Measurements from ENCODE around the gene CLTCL1.

The CLTCL1 gene

DNA sequence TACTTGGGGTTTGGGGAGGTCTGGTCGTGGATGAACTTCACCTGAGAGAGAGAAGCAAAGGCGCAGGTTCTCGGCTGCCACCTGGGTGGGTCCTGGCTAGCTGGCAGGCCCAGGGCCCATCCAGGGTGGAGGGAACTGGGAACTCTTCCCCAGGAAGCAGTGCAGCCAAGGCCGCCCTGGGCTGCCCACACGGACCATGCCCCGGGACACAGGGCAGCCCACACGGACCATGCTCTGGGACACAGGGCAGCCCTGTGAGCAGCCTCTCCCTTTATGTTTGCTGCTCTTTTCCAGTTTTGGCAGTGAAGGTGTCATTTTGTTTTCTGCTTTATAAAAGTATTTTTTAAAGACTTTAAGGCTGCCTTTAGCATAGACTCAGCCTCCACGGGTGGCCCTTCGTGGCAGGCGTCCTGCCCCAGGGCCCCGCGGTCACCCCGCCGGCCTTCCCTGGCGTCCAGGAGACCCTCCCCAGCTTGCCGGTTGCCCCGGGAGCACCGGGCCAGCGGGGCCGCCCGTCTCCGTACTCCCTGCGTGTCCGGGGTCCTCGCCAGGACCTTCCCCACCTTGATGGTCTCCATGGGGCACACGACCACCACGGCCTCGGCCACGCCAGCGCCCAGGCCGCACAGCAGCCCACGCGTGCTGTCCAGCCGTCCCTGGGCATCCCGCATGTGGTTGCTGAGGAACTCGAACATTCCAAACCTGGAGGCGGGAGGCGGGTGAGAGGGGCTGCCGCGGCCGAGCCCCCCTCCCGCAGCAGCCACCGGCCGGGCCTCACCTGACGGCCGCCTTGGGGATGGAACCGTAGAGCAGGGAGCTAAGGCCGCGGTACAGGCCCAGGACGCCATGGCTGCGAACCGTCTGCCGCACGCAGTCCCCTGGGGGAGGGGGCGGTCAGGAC is 114.1 kb downstream of the CLTCL1 start:
- H3K27ac ChIP-seq (ENCODE audit: low read depth, low read length) = peak overlapping the region; percentile 62

GRCh38 chr22:19176732-19177131 is 114.8 kb downstream of the CLTCL1 start:
- Histone ChIP-seq H3K4me1 (ENCODE audit: insufficient read depth, low read length) (peaks cover 35% of the 10 kb centered on the region), H3K9ac (ENCODE audit: low read length) (no peak overlapping the region), H3K27me3 (ENCODE audit: control insufficient read depth in 1 of 2, insufficient read depth in 2 of 2, low read length in 2 of 2) (no peaks in the 10 kb centered on the region), H3K36me3 (ENCODE audit: insufficient read depth, low read length) (no peaks in the 10 kb centered on the region), H3K4me3 (ENCODE audit: low read depth in 1 of 2, low read length in 2 of 2) (no peak overlapping the region), H3K9me3 (ENCODE audit: low read length) (no peaks in the 10 kb centered on the region), H3K27ac (ENCODE audit: low read depth, low read length) (no peak overlapping the region)

More for the DNA sequence above, 114.1 kb downstream of the CLTCL1 start:
- Histone ChIP-seq H3K9me3 (ENCODE audit: low read length) (no peaks in the 10 kb centered on the region), H3K4me1 (ENCODE audit: insufficient read depth, low read length) (peaks cover 31% of the 10 kb centered on the region), H3K36me3 (ENCODE audit: insufficient read depth, low read length) (no peaks in the 10 kb centered on the region), H3K4me3 (ENCODE audit: low read depth in 1 of 2, low read length in 2 of 2) (peak overlapping the region; percentile 60 to 66), H3K27me3 (ENCODE audit: control insufficient read depth in 1 of 2, insufficient read depth in 2 of 2, low read length in 2 of 2) (no peaks in the 10 kb centered on the region), H3K9ac (ENCODE audit: low read length) (no peak overlapping the region)

DNA sequence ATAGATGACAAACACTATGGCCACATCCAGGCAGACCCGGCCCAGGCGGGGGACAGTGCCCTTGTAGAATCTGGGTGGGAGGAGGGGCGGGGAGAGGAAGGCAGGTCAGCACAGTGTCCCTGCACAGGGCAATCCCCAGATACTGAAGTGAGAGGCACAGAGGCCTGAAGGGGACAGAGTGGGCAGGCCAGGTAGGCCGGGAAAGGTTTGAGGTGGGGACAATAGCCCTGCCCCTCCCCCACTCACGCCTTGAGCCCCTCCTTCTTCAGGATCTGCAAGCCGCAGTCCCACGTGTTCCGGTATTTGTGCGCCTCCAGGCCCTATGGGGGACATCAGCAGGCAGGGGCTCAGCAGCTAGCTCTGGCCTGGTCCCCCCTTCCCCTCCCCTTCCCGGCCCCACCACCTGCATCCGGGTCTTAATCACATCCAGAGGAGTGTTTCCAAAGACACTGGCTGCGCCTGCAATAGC is 115.3 kb downstream of the CLTCL1 start:
- Histone ChIP-seq H3K9ac (ENCODE audit: low read length) (no peak overlapping the region), H3K4me3 (ENCODE audit: low read depth in 1 of 2, low read length in 2 of 2) (no peak overlapping the region), H3K27me3 (ENCODE audit: control insufficient read depth in 1 of 2, insufficient read depth in 2 of 2, low read length in 2 of 2) (no peaks in the 10 kb centered on the region), H3K36me3 (ENCODE audit: insufficient read depth, low read length) (no peaks in the 10 kb centered on the region), H3K9me3 (ENCODE audit: low read length) (no peaks in the 10 kb centered on the region), H3K4me1 (ENCODE audit: insufficient read depth, low read length) (peaks cover 35% of the 10 kb centered on the region), H3K27ac (ENCODE audit: low read depth, low read length) (no peak overlapping the region)

DNA sequence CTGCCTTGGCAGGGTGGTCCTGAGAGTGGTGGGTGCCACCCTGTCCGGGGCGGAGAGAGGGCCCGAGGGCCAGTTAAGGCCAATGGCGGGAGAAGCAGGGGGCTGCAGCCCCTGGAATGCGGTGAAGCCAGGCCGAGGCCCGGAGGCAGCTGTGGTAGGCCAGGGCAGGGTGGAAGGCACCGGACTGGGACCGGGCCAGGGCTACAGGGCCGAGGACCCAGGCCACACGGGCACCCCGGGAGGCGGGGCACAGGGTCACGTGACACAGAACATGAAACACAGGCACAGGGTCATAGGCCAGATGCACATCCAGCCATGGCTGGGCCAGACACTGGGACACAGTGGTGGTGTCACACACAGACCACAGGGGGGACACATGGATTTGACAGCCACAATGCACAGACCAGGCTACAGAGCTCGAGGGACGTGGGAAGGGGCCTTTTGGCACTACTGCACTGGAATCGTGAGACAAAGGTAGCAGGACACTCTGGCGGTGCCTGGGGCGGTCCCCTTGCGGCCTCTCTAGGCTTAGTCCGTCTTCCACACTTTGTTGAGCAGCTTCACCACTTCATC is 115.8 kb downstream of the CLTCL1 start:
- peaks cover 38% of the 10 kb centered on the region for H3K4me1 ChIP-seq (ENCODE audit: insufficient read depth, low read length)
- no peak overlapping the region for H3K9ac ChIP-seq (ENCODE audit: low read length)

DNA sequence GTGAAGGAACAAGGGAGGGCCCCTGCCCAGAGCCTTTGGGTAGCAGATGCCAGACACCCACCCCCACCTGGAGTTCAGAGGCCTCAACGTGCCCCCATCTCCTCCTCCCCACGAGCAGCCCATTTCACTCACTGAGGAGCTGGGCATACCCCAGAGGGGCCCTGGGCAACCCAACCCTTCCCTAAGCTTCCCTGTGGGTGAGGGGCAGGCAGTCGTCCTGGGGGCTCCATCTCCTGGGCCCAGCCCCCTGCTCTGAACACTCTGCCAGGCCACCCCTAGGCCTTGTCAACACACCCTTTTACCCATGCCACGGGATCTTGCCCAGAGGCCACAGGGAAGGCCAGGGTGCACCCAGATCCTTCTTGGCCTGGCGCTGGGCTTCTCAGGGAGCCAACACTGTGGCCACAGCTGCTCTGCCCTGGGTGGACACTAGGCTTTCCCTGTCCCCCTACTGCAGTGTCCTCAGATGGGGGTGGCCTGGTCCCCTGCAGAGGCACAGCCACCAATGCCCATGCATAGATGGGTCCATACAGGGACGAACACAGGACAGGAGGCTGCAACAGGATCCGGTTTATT is 116.4 kb downstream of the CLTCL1 start:
- no peaks in the 10 kb centered on the region for H3K9me3 ChIP-seq (ENCODE audit: low read length)
- no peaks in the 10 kb centered on the region for H3K27me3 ChIP-seq (ENCODE audit: control insufficient read depth in 1 of 2, insufficient read depth in 2 of 2, low read length in 2 of 2)
- no peak overlapping the region for H3K9ac ChIP-seq (ENCODE audit: low read length)
- no peak overlapping the region for H3K27ac ChIP-seq (ENCODE audit: low read depth, low read length)
- peaks cover 43% of the 10 kb centered on the region for H3K4me1 ChIP-seq (ENCODE audit: insufficient read depth, low read length)
- no peaks in the 10 kb centered on the region for H3K36me3 ChIP-seq (ENCODE audit: insufficient read depth, low read length)
- no peak overlapping the region for H3K4me3 ChIP-seq (ENCODE audit: low read depth in 1 of 2, low read length in 2 of 2)

More for the DNA sequence above, 115.8 kb downstream of the CLTCL1 start:
- Histone ChIP-seq H3K9me3 (ENCODE audit: low read length) (no peaks in the 10 kb centered on the region), H3K36me3 (ENCODE audit: insufficient read depth, low read length) (no peaks in the 10 kb centered on the region), H3K27me3 (ENCODE audit: control insufficient read depth in 1 of 2, insufficient read depth in 2 of 2, low read length in 2 of 2) (no peaks in the 10 kb centered on the region), H3K27ac (ENCODE audit: low read depth, low read length) (no peak overlapping the region), H3K4me3 (ENCODE audit: low read depth in 1 of 2, low read length in 2 of 2) (no peak overlapping the region)

DNA sequence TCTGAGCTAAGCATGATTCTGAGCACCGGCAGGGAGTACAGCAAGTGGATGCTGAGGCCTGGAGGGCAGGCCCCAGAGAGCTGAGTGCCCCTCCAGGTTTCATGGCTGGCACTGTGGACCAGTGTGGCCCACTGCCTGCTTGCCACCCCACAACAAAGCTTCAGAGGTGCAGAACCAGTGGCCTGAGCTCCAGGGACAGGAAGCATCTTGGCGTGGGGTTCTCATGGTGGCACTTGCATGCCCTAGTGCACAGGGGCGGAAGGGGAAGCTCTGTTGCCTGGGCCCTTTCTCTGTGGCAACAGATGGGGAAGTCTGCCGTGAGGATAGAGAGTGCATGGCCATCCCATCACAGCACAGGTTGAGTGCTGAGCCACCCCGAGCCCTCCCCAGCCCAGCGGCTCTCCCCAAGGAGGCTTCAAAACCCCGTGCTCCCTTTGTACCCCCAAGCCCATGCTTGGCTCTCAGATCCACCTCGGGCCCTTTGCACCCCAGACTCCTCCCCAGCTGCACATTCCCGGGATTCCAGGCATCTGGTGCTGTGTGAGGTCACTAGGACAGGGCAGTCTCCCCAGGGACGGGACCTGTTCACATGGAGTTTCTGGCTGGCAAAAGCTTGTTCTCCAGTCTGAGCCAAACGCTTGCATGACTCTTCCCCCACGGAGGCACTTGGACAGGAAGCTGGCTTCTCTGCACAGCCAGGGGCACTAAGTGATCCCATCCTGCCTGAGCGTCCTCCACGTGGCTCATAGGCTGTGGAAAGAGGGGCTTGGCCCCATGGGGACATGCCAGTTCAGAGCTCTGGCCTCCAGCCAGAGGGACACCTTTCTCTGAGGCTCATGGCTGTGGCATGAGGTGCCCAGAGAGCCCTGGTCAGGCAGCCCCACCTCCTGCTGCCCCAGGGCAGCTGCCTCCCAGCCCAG is 117.2 kb downstream of the CLTCL1 start:
- Histone ChIP-seq H3K9me3 (ENCODE audit: low read length) (no peaks in the 10 kb centered on the region), H3K27ac (ENCODE audit: low read depth, low read length) (no peak overlapping the region), H3K4me3 (ENCODE audit: low read depth in 1 of 2, low read length in 2 of 2) (no peak overlapping the region), H3K36me3 (ENCODE audit: insufficient read depth, low read length) (no peaks in the 10 kb centered on the region), H3K4me1 (ENCODE audit: insufficient read depth, low read length) (peaks cover 39% of the 10 kb centered on the region), H3K27me3 (ENCODE audit: control insufficient read depth in 1 of 2, insufficient read depth in 2 of 2, low read length in 2 of 2) (peaks cover under 1 to 7% of the 10 kb centered on the region in 2 donors), H3K9ac (ENCODE audit: low read length) (no peak overlapping the region)

- Histone ChIP-seq H3K27ac (ENCODE audit: low read depth, low read length) (no peak overlapping the region), H3K36me3 (ENCODE audit: insufficient read depth, low read length) (no peaks in the 10 kb centered on the region), H3K4me1 (ENCODE audit: insufficient read depth, low read length) (peaks cover 36% of the 10 kb centered on the region), H3K9ac (ENCODE audit: low read length) (peak overlapping the region; percentile 97), H3K4me3 (ENCODE audit: low read depth in 1 of 2, low read length in 2 of 2) (no peak overlapping the region), H3K9me3 (ENCODE audit: low read length) (no peaks in the 10 kb centered on the region), H3K27me3 (ENCODE audit: control insufficient read depth in 1 of 2, insufficient read depth in 2 of 2, low read length in 2 of 2) (peaks cover 9 to 17% of the 10 kb centered on the region in 2 donors)
Measured at GRCh38 chr22:19173047-19174035, 118.2 kb downstream of the CLTCL1 start.

DNA sequence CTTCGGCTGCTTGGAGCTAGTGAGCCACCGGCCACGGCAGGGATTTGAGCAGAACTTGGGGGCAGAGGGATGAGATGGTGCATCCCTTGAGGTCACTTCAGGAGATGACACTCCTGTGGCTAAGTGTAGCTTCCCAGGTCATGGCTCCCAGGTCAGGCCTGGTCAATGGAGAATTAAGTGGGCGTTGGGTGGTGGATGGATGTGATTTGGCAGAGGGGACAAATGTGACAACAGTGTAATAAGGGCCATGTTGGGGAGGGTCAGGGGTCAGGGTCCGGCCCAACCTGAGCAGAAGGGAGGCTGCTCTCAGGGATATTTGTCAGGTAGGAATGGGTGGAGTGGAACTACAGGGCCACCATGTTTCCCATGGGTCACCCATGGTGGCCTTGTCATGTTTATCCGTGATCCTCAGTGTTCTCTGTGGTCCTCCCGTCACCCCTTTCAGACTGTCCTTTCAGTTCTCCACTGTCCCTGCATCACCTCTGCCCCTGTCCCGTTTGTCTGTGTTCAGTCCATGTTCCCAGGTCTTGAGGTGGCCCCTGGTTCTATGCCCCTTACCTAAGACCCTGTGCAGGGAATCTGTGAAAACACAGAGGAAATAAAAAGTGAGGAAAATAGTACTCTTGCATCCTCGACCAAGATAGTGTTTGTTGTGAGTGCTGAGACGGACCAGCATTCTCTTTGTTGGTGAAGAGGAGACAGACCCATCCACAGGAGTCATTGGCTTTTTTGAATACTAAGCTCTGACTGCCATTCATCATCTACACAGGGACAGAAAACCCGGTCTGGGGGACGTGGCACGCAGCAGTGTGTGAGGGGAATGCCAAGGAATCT is 119.1 kb downstream of the CLTCL1 start:
- H3K36me3 ChIP-seq (ENCODE audit: insufficient read depth, low read length) = no peaks in the 10 kb centered on the region
- H3K27ac ChIP-seq (ENCODE audit: low read depth, low read length) = peak overlapping the region; percentile 86
- H3K9ac ChIP-seq (ENCODE audit: low read length) = peak overlapping the region; percentile 97
- H3K9me3 ChIP-seq (ENCODE audit: low read length) = no peaks in the 10 kb centered on the region
- peaks cover 9 to 26% of the 10 kb centered on the region in 2 donors for H3K27me3 ChIP-seq (ENCODE audit: control insufficient read depth in 1 of 2, insufficient read depth in 2 of 2, low read length in 2 of 2)
- peak overlapping the region; percentile 87 for H3K4me3 ChIP-seq (ENCODE audit: low read depth in 1 of 2, low read length in 2 of 2)
- peaks cover 34% of the 10 kb centered on the region for H3K4me1 ChIP-seq (ENCODE audit: insufficient read depth, low read length)

DNA sequence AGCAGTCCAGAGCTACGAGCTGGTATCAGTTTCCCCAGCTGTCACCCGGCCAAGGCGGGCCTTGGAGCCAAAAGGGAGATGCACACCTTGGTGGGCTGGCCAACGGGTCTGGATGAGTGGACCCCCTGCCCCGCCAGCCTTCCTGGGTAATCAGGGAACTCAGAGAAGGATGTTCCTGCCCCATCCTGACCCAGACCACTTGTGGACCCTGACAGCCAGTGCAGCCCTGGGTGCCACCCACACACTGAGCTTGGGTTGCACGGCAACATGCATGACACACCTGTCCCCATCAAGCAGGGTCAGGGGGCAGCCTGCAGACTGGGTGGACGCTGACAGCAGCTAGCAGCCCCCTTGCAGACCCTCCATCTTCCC is 121.6 kb downstream of the CLTCL1 start:
- Histone ChIP-seq H3K9ac (ENCODE audit: low read length) (no peak overlapping the region), H3K27ac (ENCODE audit: low read depth, low read length) (no peak overlapping the region), H3K4me1 (ENCODE audit: insufficient read depth, low read length) (peaks cover 25% of the 10 kb centered on the region), H3K4me3 (ENCODE audit: low read depth in 1 of 2, low read length in 2 of 2) (peak overlapping the region in 1 of 2 donors; percentile 87), H3K27me3 (ENCODE audit: control insufficient read depth in 1 of 2, insufficient read depth in 2 of 2, low read length in 2 of 2) (peaks cover 9 to 35% of the 10 kb centered on the region in 2 donors), H3K36me3 (ENCODE audit: insufficient read depth, low read length) (no peaks in the 10 kb centered on the region), H3K9me3 (ENCODE audit: low read length) (no peaks in the 10 kb centered on the region)
